H1 (cell line): ENCODE measurements around the gene WDR53. TPM values are rescaled to one million over a fixed set of nuclear protein-coding genes. Genes with fewer than 3 reads are reported as not detected.

Experiments
- CTCF ChIA-PET: fragments of 300-600 bp; sonication (Branson Sonifier 250); formaldehyde crosslinking; loops from one replicate; lab custom pipeline; 2021; ENCODE audit not compliant: partially characterized antibody; lab: Charles Lee
- POLR2A ChIA-PET: fragments of 300-600 bp; sonication (Branson Sonifier 250); formaldehyde crosslinking; loops from one replicate; lab custom pipeline; 2021; ENCODE audit warnings: inconsistent platforms; ENCODE audit not compliant: partially characterized antibody; lab: Charles Lee
- DNase-seq, 2 experiments: peaks; one replicate each; pipeline versions ENCODE4 v3.0.0 to v3.0.0-alpha.2; 2010 to 2022; ENCODE audit warnings: low spot score in 2 of 2, low read depth in 1 of 2, mixed read lengths in 1 of 2
- FAIRE-seq: peaks from 2 replicates; lab custom pipeline; 2011; peaks lifted over from hg19 to GRCh38; lab: Jason Lieb, UNC
- H2AFZ ChIP-seq: 2 replicates; pipeline ENCODE4 v1.8.1; 2012; ENCODE audit warnings: low read length, inconsistent platforms
- H2AK5ac ChIP-seq: 2 replicates; pipeline ENCODE4 v1.6.1; 2013; ENCODE audit warnings: low read depth, low read length
- H2BK120ac ChIP-seq: replicated peaks from 2 replicates; pipeline ENCODE3; 2013; ENCODE audit warnings: low read depth, low read length, inconsistent platforms
- H2BK12ac ChIP-seq: 2 replicates; pipeline ENCODE4 v1.6.1; 2013; ENCODE audit warnings: low read depth, low read length
- H2BK15ac ChIP-seq: 2 replicates; pipeline ENCODE4 v1.6.1; 2013; ENCODE audit warnings: low read length
- H2BK20ac ChIP-seq: 2 replicates; pipeline ENCODE4 v1.6.1; 2013; ENCODE audit warnings: low read length
- H2BK5ac ChIP-seq: 2 replicates; pipeline ENCODE4 v1.6.1; 2013; ENCODE audit warnings: low read depth, low read length
- H3K14ac ChIP-seq: 2 replicates; pipeline ENCODE4 v1.6.1; 2013; ENCODE audit warnings: inconsistent platforms; ENCODE audit not compliant: insufficient read length
- H3K18ac ChIP-seq: 2 replicates; pipeline ENCODE4 v1.6.1; 2013; ENCODE audit warnings: low read length; ENCODE audit errors: extremely low read depth
- H3K23ac ChIP-seq: 2 replicates; pipeline ENCODE4 v1.6.1; 2013; ENCODE audit warnings: inconsistent platforms; ENCODE audit not compliant: insufficient read length
- H3K23me2 ChIP-seq: 2 replicates; pipeline ENCODE4 v1.6.1; 2013; ENCODE audit warnings: low read depth, low read length
- H3K27ac ChIP-seq: 2 replicates; pipeline ENCODE4 v1.6.1; 2011; ENCODE audit warnings: low read depth, low read length, inconsistent platforms
- H3K27me3 ChIP-seq, 4 experiments: replicated peaks in 1 of 4; 1 replicate in 1 of 4; 2 replicates in 3 of 4; pipeline versions ENCODE4 v1.6.1 to v1.8.1; 2011 to 2013; ENCODE audit warnings: low read length in 3 of 4, mild to moderate bottlenecking in 3 of 4, inconsistent platforms in 2 of 4, mixed read lengths in 2 of 4, moderate library complexity in 1 of 4; ENCODE audit not compliant: control insufficient read depth in 3 of 4, insufficient read depth in 3 of 4; ENCODE audit errors: extremely low read depth in 1 of 4
- H3K36me3 ChIP-seq, 4 experiments: 2 replicates each; pipeline versions ENCODE4 v1.6.1 to v1.8.1; 2011 to 2013; ENCODE audit warnings: mild to moderate bottlenecking in 4 of 4, low read length in 3 of 4, moderate library complexity in 2 of 4, control low read depth in 1 of 4, inconsistent platforms in 1 of 4; ENCODE audit not compliant: insufficient read depth in 4 of 4, control insufficient read depth in 2 of 4
- H3K4ac ChIP-seq: replicated peaks from 2 replicates; pipeline ENCODE3; 2013; ENCODE audit warnings: low read length, low read depth, mixed read lengths, inconsistent platforms; ENCODE audit not compliant: insufficient read length
- H3K4me1 ChIP-seq, 4 experiments: replicated peaks in 1 of 4; 1 replicate in 1 of 4; 2 replicates in 3 of 4; pipeline versions ENCODE4 v1.6.1 to v1.8.1; 2011 to 2013; ENCODE audit warnings: low read length in 3 of 4, inconsistent platforms in 2 of 4, mixed read lengths in 1 of 4; ENCODE audit not compliant: insufficient read depth in 4 of 4, control insufficient read depth in 3 of 4
- H3K4me2 ChIP-seq, 2 experiments: 2 replicates each; pipeline versions ENCODE4 v1.6.1 to v1.8.1; 2011 to 2013; ENCODE audit warnings: low read depth in 2 of 2, low read length in 2 of 2, control low read depth in 1 of 2, inconsistent platforms in 1 of 2, mild to moderate bottlenecking in 1 of 2; ENCODE audit not compliant: insufficient read depth in 1 of 2
- H3K4me3 ChIP-seq, 4 experiments: fragments of 200-600, 300-600 bp in 1 of 4; sonication (generic), shearing (Covaris generic), sonication (Bioruptor Twin) in 1 of 4; 2 replicates each; pipeline versions ENCODE4 v1.5.1 to v1.8.1; 2011 to 2016; ENCODE audit warnings: low read length in 4 of 4, low read depth in 3 of 4, control low read depth in 2 of 4, inconsistent platforms in 2 of 4, mild to moderate bottlenecking in 2 of 4, mixed read lengths in 1 of 4, moderate library complexity in 1 of 4; ENCODE audit not compliant: insufficient read depth in 2 of 4; ENCODE audit errors: extremely low read depth in 1 of 4
- H3K56ac ChIP-seq: replicated peaks from 2 replicates; pipeline ENCODE3; 2013; ENCODE audit warnings: low read depth, mild to moderate bottlenecking, mixed read lengths, low read length, inconsistent platforms; ENCODE audit not compliant: insufficient read length
- H3K79me1 ChIP-seq: 2 replicates; pipeline ENCODE4 v1.6.1; 2013; ENCODE audit warnings: low read depth, low read length, control low read depth
- H3K79me2 ChIP-seq, 2 experiments: 2 replicates each; pipeline versions ENCODE4 v1.6.1 to v1.8.1; 2012 to 2013; ENCODE audit warnings: low read length in 2 of 2, mild to moderate bottlenecking in 2 of 2, inconsistent platforms in 1 of 2; ENCODE audit not compliant: insufficient read depth in 2 of 2, control insufficient read depth in 1 of 2
- H3K9ac ChIP-seq, 4 experiments: replicated peaks in 1 of 4; 1 replicate in 1 of 4; 2 replicates in 3 of 4; pipeline versions ENCODE4 v1.6.1 to v1.8.1; 2011 to 2013; ENCODE audit warnings: low read depth in 3 of 4, low read length in 3 of 4, control low read depth in 2 of 4, mild to moderate bottlenecking in 2 of 4, moderate library complexity in 2 of 4, inconsistent platforms in 1 of 4; ENCODE audit errors: extremely low read depth in 1 of 4
- H3K9me3 ChIP-seq, 2 experiments: 2 replicates each; pipeline versions ENCODE4 v1.6.1 to v1.8.1; 2012 to 2013; ENCODE audit warnings: mild to moderate bottlenecking in 2 of 2, moderate library complexity in 2 of 2, control low read depth in 1 of 2, inconsistent platforms in 1 of 2, low read depth in 1 of 2, low read length in 1 of 2, mixed read lengths in 1 of 2; ENCODE audit not compliant: insufficient read depth in 2 of 2
- H4K20me1 ChIP-seq, 2 experiments: replicated peaks in 1 of 2; 2 replicates each; pipeline versions ENCODE3 to v1.8.1; 2011 to 2013; ENCODE audit warnings: inconsistent platforms in 2 of 2, low read length in 2 of 2, mild to moderate bottlenecking in 1 of 2; ENCODE audit not compliant: insufficient read depth in 2 of 2, control insufficient read depth in 1 of 2
- H4K5ac ChIP-seq: 2 replicates; pipeline ENCODE4 v1.6.1; 2013; ENCODE audit warnings: low read length, low read depth, mixed read lengths, inconsistent platforms; ENCODE audit not compliant: insufficient read length
- H4K8ac ChIP-seq: 2 replicates; pipeline ENCODE4 v1.8.0; 2013; ENCODE audit warnings: mild to moderate bottlenecking, moderate library complexity, low read length, inconsistent platforms; ENCODE audit not compliant: insufficient read depth; ENCODE audit errors: extremely low read depth
- H4K91ac ChIP-seq: replicated peaks from 2 replicates; pipeline ENCODE3; 2013; ENCODE audit warnings: low read length, mixed read lengths, inconsistent platforms; ENCODE audit not compliant: insufficient read length
- CHD2 ChIP-seq: IDR thresholded peaks from 2 replicates; pipeline ENCODE4 v1.6.1; 2012; ENCODE audit warnings: low read length, improper control_type of control experiment
- FOSL1 ChIP-seq: IDR thresholded peaks from 2 replicates; pipeline ENCODE4 v1.6.1; 2011; ENCODE audit warnings: mild to moderate bottlenecking, low read depth, low read length, moderate library complexity; ENCODE audit not compliant: insufficient read depth
- KDM1A ChIP-seq: fragments of 200-600, 300-600 bp; sonication (generic); IDR thresholded peaks from 2 replicates; pipeline ENCODE4 v1.7.1; 2016; ENCODE audit warnings: mild to moderate bottlenecking, low read length, borderline replicate concordance
- TAF1 ChIP-seq: IDR thresholded peaks from 2 replicates; pipeline ENCODE4 v1.6.1; 2011; ENCODE audit warnings: mild to moderate bottlenecking, low read depth, low read length
- WGBS, 2 experiments: shearing (Covaris generic) in 1 of 2; methylation state at CpG; one replicate each; pipeline versions ENCODE4 v1.1.6 to v1.1.7; 2013 to 2015; ENCODE audit warnings: low lambda C conversion rate in 2 of 2, mixed read lengths in 2 of 2, inconsistent platforms in 1 of 2, low coverage in 1 of 2, missing lambda C conversion rate in 1 of 2; ENCODE audit not compliant: insufficient replicate concordance in 2 of 2, insufficient coverage in 1 of 2, insufficient read length in 1 of 2; ENCODE audit errors: extremely low coverage in 1 of 2, missing lambda C conversion rate in 1 of 2; 5-methylcytosine and 5-hydroxymethylcytosine counted together
- polyA plus RNA-seq, 7 experiments: library from polyadenylated mRNA; depleted of rRNA in 3 of 7; stranded (reverse) in 5 of 7; unstranded in 2 of 7; fragments of >200 nt in 5 of 7; fragments of 200-250 nt in 2 of 7; gene quantifications; 1 replicate in 5 of 7; 2 replicates in 1 of 7; 4 replicates in 1 of 7; pipeline versions ENCODE4 v1.2.1 to v1.2.3, GENCODE V29; 2011 to 2013; ENCODE audit warnings: missing spikeins in 2 of 7, mixed read lengths in 2 of 7
- total RNA-seq: library from RNA; stranded (reverse); fragmentation: NEBNext Ultra II Directional; extraction: Animal tissue kit (Norgen Biotek cat#: 25700); gene quantifications from 2 replicates; pipeline ENCODE4 v1.2.1, GENCODE V29; 2021

WDR53 gene
- total and polyA plus RNA-seq, 2 of the 8 experiments (the other 6 are each of a cell fraction or from before 2014, with no cell fraction given): 7.4 to 18.8 TPM

DNA sequence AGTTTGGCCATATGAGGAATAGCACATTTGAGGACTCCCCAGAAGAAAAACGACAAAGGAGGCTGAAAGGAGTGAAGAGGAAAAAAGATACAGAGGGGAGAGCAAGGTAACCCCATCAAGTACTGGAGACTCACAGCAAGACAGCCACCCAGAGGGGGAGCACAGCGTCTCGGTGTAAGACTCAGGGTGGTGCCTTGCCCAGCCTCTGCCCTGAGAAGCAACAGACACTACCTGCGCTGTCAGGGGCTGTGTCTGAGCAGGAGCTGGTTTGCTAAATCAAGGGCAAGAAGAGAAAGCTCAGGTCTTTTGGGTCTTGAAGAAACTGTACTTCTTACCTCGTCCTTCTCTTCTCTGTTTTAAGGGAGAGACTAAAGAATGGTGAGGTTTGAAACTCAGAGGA lies 28.0 kb upstream of the WDR53 start:
- no peak overlapping the region for H2BK15ac ChIP-seq
- H3K14ac ChIP-seq: no peak overlapping the region
- H2AK5ac ChIP-seq: no peak overlapping the region
- H3K9me3 ChIP-seq: no peaks in the 10 kb centered on the region
- H3K79me2 ChIP-seq: no peaks in the 10 kb centered on the region
- H2BK120ac ChIP-seq: no peak overlapping the region
- H2BK12ac ChIP-seq: no peak overlapping the region
- no peak overlapping the region for H4K8ac ChIP-seq
- H3K4me2 ChIP-seq: no peak overlapping the region
- H4K5ac ChIP-seq: no peak overlapping the region
- H3K27ac ChIP-seq: no peak overlapping the region
- no peaks in the 10 kb centered on the region for H4K20me1 ChIP-seq
- 0 out of 2 replicates have a peak overlapping the region, but pooled peaks have one; percentile 3 for H2AFZ ChIP-seq
- H3K9ac ChIP-seq: no peak overlapping the region
- no peaks in the 10 kb centered on the region for H3K36me3 ChIP-seq
- H3K79me1 ChIP-seq: no peaks in the 10 kb centered on the region
- no peak overlapping the region for H4K91ac ChIP-seq
- no peak for DNase-seq
- WGBS, 2 experiments: 86% methylated on average over 5 of the region's 5 CpGs; no CpG with 5 or more reads in 1 of the 2 experiments
- ChIA-PET CTCF (interaction anchor here (0.7 to 2.3 kb wide), 7 partner anchors 10 to 665 kb away, joined by 3 to 9 read pairs (median 5); no protein-coding TSS in a partner anchor), POLR2A (interaction anchor here (0.6 kb wide), 1 partner anchor 141 kb away, joined by 3 read pairs; no protein-coding TSS in a partner anchor)
- H3K4ac ChIP-seq: no peak overlapping the region
- H3K27me3 ChIP-seq: no peaks in the 10 kb centered on the region
- H3K23me2 ChIP-seq: no peaks in the 10 kb centered on the region
- H3K56ac ChIP-seq: no peak overlapping the region
- no peak for FAIRE-seq
- no peak overlapping the region for H3K4me3 ChIP-seq
- no peak overlapping the region for H3K23ac ChIP-seq
- H2BK20ac ChIP-seq: no peak overlapping the region
- H3K4me1 ChIP-seq: no peaks in the 10 kb centered on the region
- no peak overlapping the region for H3K18ac ChIP-seq
- no peak overlapping the region for H2BK5ac ChIP-seq
- TF ChIP-seq FOSL1: no peak
- no peak for TF ChIP-seq TAF1
- TF ChIP-seq CHD2: no peak
- TF ChIP-seq KDM1A: no peak
